ENCODE results near the gene EIF3K.

GRCh38 chr19:38662537-38663155 lies 43.7 kb downstream of the EIF3K start:
- no peak for TF ChIP-seq EZH2 (optimal IDR thresholded peaks at IDR 0.05; ENCODE audit: low read depth, low read length)
- TF ChIP-seq, protein P1, sequence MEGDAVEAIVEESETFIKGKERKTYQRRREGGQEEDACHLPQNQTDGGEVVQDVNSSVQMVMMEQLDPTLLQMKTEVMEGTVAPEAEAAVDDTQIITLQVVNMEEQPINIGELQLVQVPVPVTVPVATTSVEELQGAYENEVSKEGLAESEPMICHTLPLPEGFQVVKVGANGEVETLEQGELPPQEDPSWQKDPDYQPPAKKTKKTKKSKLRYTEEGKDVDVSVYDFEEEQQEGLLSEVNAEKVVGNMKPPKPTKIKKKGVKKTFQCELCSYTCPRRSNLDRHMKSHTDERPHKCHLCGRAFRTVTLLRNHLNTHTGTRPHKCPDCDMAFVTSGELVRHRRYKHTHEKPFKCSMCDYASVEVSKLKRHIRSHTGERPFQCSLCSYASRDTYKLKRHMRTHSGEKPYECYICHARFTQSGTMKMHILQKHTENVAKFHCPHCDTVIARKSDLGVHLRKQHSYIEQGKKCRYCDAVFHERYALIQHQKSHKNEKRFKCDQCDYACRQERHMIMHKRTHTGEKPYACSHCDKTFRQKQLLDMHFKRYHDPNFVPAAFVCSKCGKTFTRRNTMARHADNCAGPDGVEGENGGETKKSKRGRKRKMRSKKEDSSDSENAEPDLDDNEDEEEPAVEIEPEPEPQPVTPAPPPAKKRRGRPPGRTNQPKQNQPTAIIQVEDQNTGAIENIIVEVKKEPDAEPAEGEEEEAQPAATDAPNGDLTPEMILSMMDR (IDR thresholded peaks at IDR 0.05; ENCODE audit: low read length) = no peak
